ENCODE data around the gene MFSD6.

Gene MFSD6

GRCh38 chr2:190545555-190546385 lies 137.6 kb downstream of the MFSD6 start (continued):
- TF ChIP-seq PRDM2 (tag by site-specific recombination; IDR thresholded peaks at IDR 0.05; ENCODE audit: borderline replicate concordance), result no peak
- no peak for TF ChIP-seq ZNF280C (tag by site-specific recombination; IDR thresholded peaks at IDR 0.05)
- no peak for TF ChIP-seq ZFP37 (tag by site-specific recombination; IDR thresholded peaks at IDR 0.05)
- TF ChIP-seq ZNF692 (tag by site-specific recombination; IDR thresholded peaks at IDR 0.05), result no peak
- no peak for TF ChIP-seq PBX3 (CRISPR knock-in tag; IDR thresholded peaks at IDR 0.05)
- no peak for TF ChIP-seq ZNF223 (tag by site-specific recombination; IDR thresholded peaks at IDR 0.05)

- no peaks in the 10 kb centered on the region for H3K9me3 ChIP-seq (ENCODE audit: control insufficient read depth, insufficient read depth, low read depth, low read length)
- H3K36me3 ChIP-seq (ENCODE audit: control insufficient read depth in 2 of 2, insufficient read depth in 1 of 2, low read length in 2 of 2), result no peaks in the 10 kb centered on the region
- CTCF ChIA-PET, result no interaction called here
- H3K27ac ChIP-seq (ENCODE audit: extremely low read depth, low read depth, low read length), result no peak overlapping the region
- no peak overlapping the region for H3K4me3 ChIP-seq (ENCODE audit: low read depth, low read length)
- no peaks in the 10 kb centered on the region for H3K4me1 ChIP-seq (ENCODE audit: control insufficient read depth, insufficient read depth, low read length)
- POLR2A ChIA-PET, result no interaction called here
- TF ChIP-seq ZNF214 (tag by site-specific recombination; IDR thresholded peaks at IDR 0.05; ENCODE audit: borderline replicate concordance) (no peak), ZNF768 (tag by site-specific recombination; IDR thresholded peaks at IDR 0.05) (no peak), HOXA7 (CRISPR knock-in tag; IDR thresholded peaks at IDR 0.05; ENCODE audit: borderline replicate concordance) (no peak), EGR2 (tag by site-specific recombination; IDR thresholded peaks at IDR 0.05; ENCODE audit: low read depth) (no peak), ZBTB26 (tag by site-specific recombination; optimal IDR thresholded peaks at IDR 0.05) (no peak), ZSCAN30 (tag by site-specific recombination; IDR thresholded peaks at IDR 0.05) (no peak), PATZ1 (tag by site-specific recombination; IDR thresholded peaks at IDR 0.05) (no peak), ZNF837 (tag by site-specific recombination; IDR thresholded peaks at IDR 0.05) (no peak), ZNF394 (tag by site-specific recombination; IDR thresholded peaks at IDR 0.05; ENCODE audit: borderline replicate concordance) (no peak), REST (tag by site-specific recombination; IDR thresholded peaks at IDR 0.05) (no peak), ZNF324 (tag by site-specific recombination; IDR thresholded peaks at IDR 0.05) (no peak)
Measured at GRCh38 chr2:190546734-190547133, 138.6 kb downstream of the MFSD6 start.
